Dedifferentiated amniotic fluid mesenchymal stem cell (primary cell): ENCODE measurements around the gene PRDM16.

Experiments used
- DNase-seq: peaks from one replicate; pipeline ENCODE4 v3.0.0-alpha.2; 2016; ENCODE audit errors: extremely low spot score

The PRDM16 gene

DNA sequence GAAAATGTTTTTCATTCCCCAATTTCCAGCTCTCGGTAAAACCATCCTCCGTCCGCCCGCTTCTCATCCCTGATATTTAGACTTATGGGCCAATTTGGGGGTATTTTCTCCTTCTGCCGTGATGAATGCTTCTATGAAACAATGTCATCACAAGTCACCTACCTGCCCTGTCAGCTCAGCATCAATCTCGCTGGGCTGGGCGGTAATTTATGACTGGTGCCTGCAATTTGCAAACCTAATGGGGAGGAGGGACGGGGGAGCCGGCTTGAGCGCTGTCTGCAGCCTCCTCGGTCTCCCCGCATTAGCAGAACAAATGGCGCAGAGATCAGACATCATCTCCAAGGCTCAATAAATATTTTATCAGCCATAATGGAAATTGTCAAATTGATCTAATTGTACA lies 72.1 kb downstream of the PRDM16 start:
- DNase-seq: no peak

GRCh38 chr1:3141836-3142235 lies 72.8 kb downstream of the PRDM16 start:
- no peak for DNase-seq

- DNase-seq: no peak
These were observed 73.2 kb downstream of the PRDM16 start for GRCh38 chr1:3142236-3142635.

- no peak for DNase-seq
These were observed 73.7 kb downstream of the PRDM16 start for GRCh38 chr1:3142751-3143150.

GRCh38 chr1:3145532-3146325 lies 76.7 kb downstream of the PRDM16 start:
- DNase-seq: no peak

GRCh38 chr1:3146458-3146857 lies 77.5 kb downstream of the PRDM16 start:
- DNase-seq: no peak

DNA sequence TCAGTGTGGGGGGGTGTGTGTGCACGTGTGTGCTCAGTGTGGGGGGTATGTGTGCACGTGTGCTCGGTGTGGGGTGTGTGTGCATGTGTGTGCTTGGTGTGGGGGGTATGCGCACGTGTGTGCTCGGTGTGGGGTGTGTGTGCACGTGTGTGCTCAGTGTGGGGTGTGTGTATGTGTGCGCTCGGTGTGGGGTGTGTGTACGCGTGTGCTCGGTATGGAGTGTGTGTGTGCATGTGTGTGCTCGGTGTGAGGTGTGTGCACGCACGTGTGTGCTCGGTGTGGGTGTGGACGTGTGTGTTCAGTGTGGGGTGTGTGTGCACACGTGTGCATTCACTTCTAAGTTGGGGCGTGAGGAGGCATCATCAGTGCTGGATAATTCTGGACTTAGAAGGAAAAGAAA lies 77.9 kb downstream of the PRDM16 start:
- DNase-seq: no peak

DNA sequence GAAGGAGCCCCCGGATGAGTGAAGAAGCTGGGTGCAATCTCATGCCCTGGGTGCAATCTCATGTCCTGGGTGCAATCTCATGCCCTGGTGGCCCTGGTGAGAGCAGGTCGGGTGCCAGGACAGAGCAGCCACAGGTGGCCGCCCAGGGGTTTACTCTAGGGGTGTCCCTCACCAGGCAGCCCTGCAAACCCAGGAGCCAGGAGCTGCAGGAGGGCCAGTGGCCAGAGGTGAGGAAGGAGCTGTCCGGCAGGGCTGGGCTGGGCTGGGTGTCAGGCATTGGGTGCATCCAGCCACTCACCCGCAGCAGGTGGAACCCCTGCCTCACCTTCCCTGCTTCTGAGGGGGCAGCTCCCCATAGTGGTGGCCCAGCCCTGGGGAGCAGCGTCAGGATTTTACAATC lies 79.2 kb downstream of the PRDM16 start:
- DNase-seq: no peak

DNA sequence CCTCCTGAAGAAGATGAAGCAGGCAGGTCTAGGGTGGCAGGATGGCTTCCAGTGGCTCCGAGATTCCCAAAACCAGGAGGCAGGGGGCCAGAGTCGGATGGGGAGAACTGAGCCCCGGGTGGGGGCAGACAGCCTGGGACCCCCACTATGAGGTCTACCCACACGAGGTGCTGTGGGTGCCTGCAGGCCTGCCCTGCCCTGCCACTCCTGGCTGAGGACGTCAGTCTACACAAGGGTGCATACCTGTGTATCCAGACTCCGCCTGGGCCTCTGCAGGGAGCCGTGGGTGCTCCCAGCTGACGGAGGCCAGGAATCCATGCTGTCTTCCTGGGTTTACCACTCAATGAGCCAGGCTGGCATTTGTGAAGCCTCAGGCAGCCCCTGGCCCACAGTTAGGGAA lies 80.3 kb downstream of the PRDM16 start:
- no peak for DNase-seq

DNA sequence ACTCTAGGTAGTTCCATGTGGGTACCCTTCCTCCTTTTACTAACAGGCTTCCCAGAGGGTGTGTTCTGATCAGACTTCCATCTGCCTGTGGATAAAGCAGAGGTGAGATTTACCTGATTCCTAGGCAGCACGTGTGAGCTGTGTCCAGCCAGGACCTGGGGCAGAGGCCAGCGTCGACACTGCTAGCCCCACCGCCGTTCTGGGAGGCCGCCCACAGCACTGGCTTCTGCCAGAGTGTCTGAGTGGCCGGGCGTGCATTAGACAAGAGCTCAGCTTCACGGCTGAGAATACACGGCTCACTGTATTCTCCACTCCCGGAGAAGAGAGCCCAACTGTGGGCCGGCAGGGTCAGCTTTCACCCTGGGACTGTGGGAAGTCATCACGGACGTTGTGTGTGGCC lies 82.5 kb downstream of the PRDM16 start:
- DNase-seq: no peak

GRCh38 chr1:3152143-3152542 lies 83.1 kb downstream of the PRDM16 start:
- DNase-seq: no peak

GRCh38 chr1:3153197-3153596 lies 84.2 kb downstream of the PRDM16 start:
- DNase-seq: no peak

- no peak for DNase-seq
These were observed 85.1 kb downstream of the PRDM16 start for GRCh38 chr1:3153902-3154795.

- no peak for DNase-seq
These were observed 86.3 kb downstream of the PRDM16 start for GRCh38 chr1:3155056-3155925.

GRCh38 chr1:3155926-3156220 lies 86.9 kb downstream of the PRDM16 start:
- no peak for DNase-seq

DNA sequence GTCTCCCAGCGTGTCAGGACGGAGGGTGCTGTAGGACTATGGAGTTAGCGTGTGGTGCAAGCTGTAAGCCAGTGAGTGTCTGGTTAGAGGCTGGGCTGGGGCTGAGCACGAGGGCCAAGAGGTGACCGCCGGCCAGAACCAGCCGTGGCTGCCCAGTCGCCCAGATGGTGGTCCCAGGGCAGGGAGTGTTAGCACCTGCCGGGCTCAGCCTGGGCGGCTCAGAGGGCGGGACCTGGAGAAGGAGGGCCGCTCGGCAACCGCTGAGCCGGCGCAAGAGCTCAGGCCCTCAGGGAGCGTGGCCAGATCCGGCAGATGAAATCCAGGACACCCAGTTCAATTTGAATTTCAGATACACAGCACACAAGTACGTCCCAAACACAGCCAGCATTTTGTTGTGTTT lies 87.9 kb downstream of the PRDM16 start:
- DNase-seq: no peak

GRCh38 chr1:3158347-3158746 lies 89.3 kb downstream of the PRDM16 start:
- DNase-seq: no peak

- no peak for DNase-seq
These were observed 90.1 kb downstream of the PRDM16 start for GRCh38 chr1:3159121-3159520.

- DNase-seq: no peak
These were observed 91.0 kb downstream of the PRDM16 start for GRCh38 chr1:3159996-3160395.

DNA sequence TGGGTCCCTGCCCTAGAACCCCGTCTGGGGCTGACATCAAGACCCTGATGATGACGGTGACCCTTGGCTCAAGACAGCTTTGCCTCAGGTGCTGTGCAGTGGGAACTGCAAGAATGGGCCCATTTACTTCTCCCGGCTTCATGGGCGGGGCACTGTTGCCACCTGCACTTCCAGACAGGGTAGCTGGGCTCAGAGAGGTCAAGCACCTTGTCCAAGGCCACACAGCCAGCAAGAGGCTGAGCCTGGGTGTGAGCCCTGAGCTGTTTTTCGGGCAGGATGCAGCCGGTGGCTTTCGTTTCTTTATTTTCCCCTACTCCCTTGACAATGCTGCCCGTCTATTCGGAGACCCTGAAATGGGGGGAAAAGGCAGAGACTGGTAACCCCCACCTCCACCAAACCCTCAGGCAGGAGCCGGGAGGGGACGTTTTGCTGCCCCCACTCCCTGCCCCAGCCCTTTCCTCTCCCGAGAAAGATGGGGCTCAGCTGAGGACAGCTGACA lies 91.7 kb downstream of the PRDM16 start:
- no peak for DNase-seq

GRCh38 chr1:3161176-3161840 lies 92.3 kb downstream of the PRDM16 start:
- DNase-seq: no peak
